Smooth muscle cell (in vitro differentiated cells): Measurements from ENCODE around the gene CLDN6. TPM values are rescaled to one million over a fixed set of nuclear protein-coding genes. Genes with fewer than 3 reads are reported as not detected.

Experiments
- DNase-seq: peaks from one replicate; lab custom pipeline; 2025; ENCODE audit not compliant: unreplicated experiment; lab: John Stamatoyannopoulos, UW
- H2AFZ ChIP-seq: fragments of 200-600 bp; sonication (generic); 2 replicates; pipeline ENCODE4 v1.6.0; 2016; ENCODE audit warnings: antibody characterized with exemption, low read depth, mild to moderate bottlenecking
- H3F3A ChIP-seq: fragments of 200-600 bp; sonication (generic); 2 replicates; pipeline ENCODE4 v1.6.0; 2017; ENCODE audit warnings: antibody characterized with exemption, low read depth
- H3K27ac ChIP-seq: fragments of 200-600 bp; sonication (generic); 2 replicates; pipeline ENCODE4 v1.5.1; 2016; ENCODE audit warnings: low read depth, mild to moderate bottlenecking
- H3K27me3 ChIP-seq: fragments of 200-600 bp; sonication (generic); 2 replicates; pipeline ENCODE4 v1.6.1; 2016; ENCODE audit warnings: low read depth, mild to moderate bottlenecking
- H3K36me3 ChIP-seq: fragments of 200-600 bp; sonication (generic); 2 replicates; pipeline ENCODE4 v1.5.1; 2016; ENCODE audit warnings: low read depth
- H3K4me1 ChIP-seq: fragments of 200-600 bp; sonication (generic); 2 replicates; pipeline ENCODE4 v1.5.1; 2016; ENCODE audit warnings: low read depth
- H3K4me2 ChIP-seq: fragments of 200-600 bp; sonication (generic); 2 replicates; pipeline ENCODE4 v1.6.0; 2016; ENCODE audit warnings: mild to moderate bottlenecking
- H3K4me3 ChIP-seq: fragments of 200-600 bp; sonication (generic); 2 replicates; pipeline ENCODE4 v1.5.1; 2016; ENCODE audit warnings: mild to moderate bottlenecking
- H3K79me2 ChIP-seq: fragments of 200-600 bp; sonication (generic); 2 replicates; pipeline ENCODE4 v1.6.0; 2016; ENCODE audit warnings: low read depth, mild to moderate bottlenecking
- H3K9ac ChIP-seq: fragments of 200-600 bp; sonication (generic); 2 replicates; pipeline ENCODE4 v1.6.0; 2016; ENCODE audit warnings: low read depth
- H3K9me3 ChIP-seq: fragments of 200-600 bp; sonication (generic); replicated peaks from 2 replicates; pipeline ENCODE4 v1.5.1; 2016; ENCODE audit warnings: low read depth
- H4K20me1 ChIP-seq: fragments of 200-600 bp; sonication (generic); 2 replicates; pipeline ENCODE4 v1.6.0; 2016; ENCODE audit warnings: low read depth
- WGBS: methylation state at CpG from one replicate; pipeline ENCODE4 v1.1.7; 2016; ENCODE audit warnings: low lambda C conversion rate; 5-methylcytosine and 5-hydroxymethylcytosine counted together
- polyA plus RNA-seq: library from polyadenylated mRNA; unstranded; fragments of >200 nt; fragmentation: Nextera tagmentation; extraction: Ambion mirVana; gene quantifications from 2 replicates; pipeline ENCODE4 v1.2.1, GENCODE V29; 2016
- total RNA-seq: library from RNA; depleted of rRNA; stranded (reverse); fragments of >200 nt; gene quantifications from 2 replicates; pipeline ENCODE4 v1.2.3, GENCODE V29; 2014
- TF ChIP-seq, protein P1 (sequence below): fragments of 200-600 bp; sonication (generic); IDR thresholded peaks from 2 replicates; pipeline ENCODE4 v1.5.1; 2017; ENCODE audit warnings: borderline replicate concordance, mild to moderate bottlenecking, antibody characterized with exemption; ENCODE audit not compliant: insufficient read depth, poor library complexity, severe bottlenecking

Gene CLDN6
- total and polyA plus RNA-seq, 2 experiments from 2014 or later = 55.4 to 113 TPM

DNA sequence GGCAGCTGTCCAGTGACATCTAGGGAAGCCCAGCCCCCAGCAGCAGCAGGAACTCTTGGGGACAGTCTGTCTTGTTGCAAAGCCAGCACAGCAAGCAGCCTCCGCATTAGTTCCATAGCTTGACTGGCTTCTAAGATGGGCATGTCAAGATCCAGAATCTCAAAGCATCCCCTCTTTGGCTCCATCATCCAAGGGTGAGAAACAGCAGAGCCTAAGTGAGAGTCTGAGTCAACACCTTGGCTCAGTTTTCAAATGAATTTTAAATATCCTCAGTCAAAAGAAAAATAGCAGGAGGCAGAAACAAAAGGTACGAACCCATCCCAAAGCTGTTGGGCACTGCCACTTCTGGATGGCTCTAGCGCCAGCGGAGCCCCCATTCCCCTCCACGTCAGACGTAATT, 3.0 kb downstream of the CLDN6 start:
- Histone ChIP-seq H3K4me3 (no peak overlapping the region), H3K27me3 (peaks cover 37% of the 10 kb centered on the region), H3K4me1 (peaks cover 23% of the 10 kb centered on the region), H3K4me2 (no peak overlapping the region), H3F3A (peaks cover 16% of the 10 kb centered on the region), H3K36me3 (no peaks in the 10 kb centered on the region), H3K79me2 (no peaks in the 10 kb centered on the region), H3K27ac (no peak overlapping the region), H4K20me1 (peaks cover 4% of the 10 kb centered on the region), H3K9ac (no peak overlapping the region), H2AFZ (no peak overlapping the region), H3K9me3 (no peaks in the 10 kb centered on the region)
- DNase-seq = no peak
- WGBS = 95% methylated on average over 6 of the region's 6 CpGs
- TF ChIP-seq, protein P1, sequence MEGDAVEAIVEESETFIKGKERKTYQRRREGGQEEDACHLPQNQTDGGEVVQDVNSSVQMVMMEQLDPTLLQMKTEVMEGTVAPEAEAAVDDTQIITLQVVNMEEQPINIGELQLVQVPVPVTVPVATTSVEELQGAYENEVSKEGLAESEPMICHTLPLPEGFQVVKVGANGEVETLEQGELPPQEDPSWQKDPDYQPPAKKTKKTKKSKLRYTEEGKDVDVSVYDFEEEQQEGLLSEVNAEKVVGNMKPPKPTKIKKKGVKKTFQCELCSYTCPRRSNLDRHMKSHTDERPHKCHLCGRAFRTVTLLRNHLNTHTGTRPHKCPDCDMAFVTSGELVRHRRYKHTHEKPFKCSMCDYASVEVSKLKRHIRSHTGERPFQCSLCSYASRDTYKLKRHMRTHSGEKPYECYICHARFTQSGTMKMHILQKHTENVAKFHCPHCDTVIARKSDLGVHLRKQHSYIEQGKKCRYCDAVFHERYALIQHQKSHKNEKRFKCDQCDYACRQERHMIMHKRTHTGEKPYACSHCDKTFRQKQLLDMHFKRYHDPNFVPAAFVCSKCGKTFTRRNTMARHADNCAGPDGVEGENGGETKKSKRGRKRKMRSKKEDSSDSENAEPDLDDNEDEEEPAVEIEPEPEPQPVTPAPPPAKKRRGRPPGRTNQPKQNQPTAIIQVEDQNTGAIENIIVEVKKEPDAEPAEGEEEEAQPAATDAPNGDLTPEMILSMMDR = no peak

DNA sequence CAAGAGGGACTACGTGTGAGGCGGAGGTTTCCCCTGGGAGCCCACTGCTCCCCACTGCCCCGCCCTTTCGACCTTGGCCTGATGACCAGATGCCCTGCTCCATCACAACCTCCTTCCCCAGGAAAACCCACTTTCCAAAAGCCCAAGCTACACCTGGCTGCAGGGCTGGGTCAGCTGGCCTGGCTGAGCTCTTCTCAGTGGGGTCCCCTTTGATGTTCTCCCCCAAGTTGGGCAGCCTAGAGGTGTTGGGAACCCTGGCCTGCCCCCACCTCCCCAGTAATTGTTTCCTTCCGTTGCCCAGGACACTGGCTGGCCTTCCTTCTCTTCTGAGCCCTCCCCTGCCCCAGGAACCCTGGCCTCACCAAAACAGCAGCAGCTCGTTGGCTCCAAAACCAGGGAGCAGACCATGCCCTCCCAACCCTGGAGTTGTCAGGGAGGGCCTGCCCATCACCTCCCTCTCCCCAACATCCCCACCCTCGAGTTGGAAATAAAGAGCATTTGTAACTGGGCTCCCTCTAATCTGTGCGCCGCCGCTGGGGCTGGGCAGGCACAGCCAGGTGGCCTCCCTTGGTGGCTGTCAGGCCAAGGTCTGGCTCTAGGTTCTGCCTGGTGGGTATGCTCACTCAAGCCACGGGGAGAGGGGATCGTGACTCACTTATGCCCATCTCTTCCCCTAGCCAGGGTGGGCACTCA, 3.8 kb downstream of the CLDN6 start:
- peaks cover 45% of the 10 kb centered on the region for H3K27me3 ChIP-seq
- no peak overlapping the region for H3K9ac ChIP-seq
- no peaks in the 10 kb centered on the region for H3K9me3 ChIP-seq
- WGBS = 74% methylated on average over 12 of the region's 12 CpGs
- H3K27ac ChIP-seq = no peak overlapping the region
- peaks cover 31% of the 10 kb centered on the region for H3K4me1 ChIP-seq
- H3K4me3 ChIP-seq = no peak overlapping the region
- TF ChIP-seq, protein P1 = no peak
- DNase-seq = no peak
- no peaks in the 10 kb centered on the region for H3K79me2 ChIP-seq
- peaks cover 16% of the 10 kb centered on the region for H3F3A ChIP-seq
- no peaks in the 10 kb centered on the region for H3K36me3 ChIP-seq
- H3K4me2 ChIP-seq = no peak overlapping the region
- no peak overlapping the region for H2AFZ ChIP-seq
- peaks cover 4% of the 10 kb centered on the region for H4K20me1 ChIP-seq

- no peak overlapping the region for H3K4me3 ChIP-seq
- no peak overlapping the region for H2AFZ ChIP-seq
- no peaks in the 10 kb centered on the region for H3K36me3 ChIP-seq
- H3K27ac ChIP-seq = no peak overlapping the region
- DNase-seq = no peak
- no peak overlapping the region for H3K4me2 ChIP-seq
- 52% methylated on average over 26 of the region's 27 CpGs for WGBS
- H3F3A ChIP-seq = peaks cover 16% of the 10 kb centered on the region
- H3K4me1 ChIP-seq = peaks cover 34% of the 10 kb centered on the region
- H3K79me2 ChIP-seq = no peaks in the 10 kb centered on the region
- TF ChIP-seq, protein P1 = peak; percentile 6
- peaks cover 51% of the 10 kb centered on the region for H3K27me3 ChIP-seq
- no peaks in the 10 kb centered on the region for H3K9me3 ChIP-seq
- H3K9ac ChIP-seq = no peak overlapping the region
- H4K20me1 ChIP-seq = peaks cover 4% of the 10 kb centered on the region
Measured at GRCh38 chr16:3013491-3013951, 4.5 kb downstream of the CLDN6 start.

DNA sequence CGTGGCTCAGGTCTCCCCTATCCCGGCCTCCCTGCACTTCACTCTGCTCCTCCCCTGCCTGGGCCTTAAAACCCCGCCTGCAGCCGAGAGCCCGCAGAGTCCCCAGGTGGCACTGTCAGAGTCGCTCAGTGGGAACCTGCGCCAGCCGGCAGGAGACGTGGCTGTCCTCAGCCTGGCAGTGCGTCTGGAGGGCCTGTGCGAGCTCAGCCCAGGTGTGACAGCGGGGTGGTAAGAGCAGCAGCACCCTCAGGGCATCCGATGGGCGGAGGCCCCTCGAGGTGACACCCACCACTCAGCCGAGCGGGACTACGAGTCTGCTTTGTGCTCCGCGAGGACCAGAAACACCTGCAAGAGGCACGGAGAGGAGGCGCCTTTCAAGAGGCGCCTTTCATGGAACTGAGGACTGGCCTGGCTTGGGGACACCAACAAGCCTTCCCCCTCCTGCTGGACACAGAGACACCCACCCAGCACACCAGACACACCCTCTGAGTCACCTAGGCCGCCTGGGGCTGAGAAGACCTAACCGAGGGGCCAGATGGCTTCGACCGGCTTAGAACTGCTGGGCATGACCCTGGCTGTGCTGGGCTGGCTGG, 5.1 kb downstream of the CLDN6 start, which contains the start of gene CLDN9:
CLDN9 (plus strand) TSS at position 96 of the 593 bp plus-strand sequence; CDS start at position 536, 440 bp downstream.
- Histone ChIP-seq H3F3A (peaks cover 14% of the 10 kb centered on the region), H3K4me2 (peak within 1 kb of the TSS; percentile 25), H3K27me3 (peaks cover 57% of the 10 kb centered on the region), H3K4me3 (no peak within 1 kb of the TSS), H3K27ac (peak within 1 kb of the TSS; percentile 44), H3K4me1 (peaks cover 40% of the 10 kb centered on the region), H3K9me3 (no peaks in the 10 kb centered on the region), H3K36me3 (no peaks in the 10 kb centered on the region), H3K79me2 (no peaks in the 10 kb centered on the region), H2AFZ (no peak within 1 kb of the TSS), H4K20me1 (peaks cover 4% of the 10 kb centered on the region), H3K9ac (no peak within 1 kb of the TSS)
- 13% methylated on average over 26 of the region's 27 CpGs for WGBS
- DNase-seq = no peak
- TF ChIP-seq, protein P1 = no peak
